Activated CD4-positive, alpha-beta memory T cell treated with anti-CD3 and anti-CD28 coated beads for 36 hours (primary cell): Measurements from ENCODE around the gene WASL. TPM values are rescaled to one million over a fixed set of nuclear protein-coding genes. Genes with fewer than 3 reads are reported as not detected.

ENCODE experiments used
- CTCF ChIA-PET: fragments of 350-600 bp; sonication (Branson Sonifier 250); formaldehyde crosslinking; loops from one replicate; lab custom pipeline; 2021; ENCODE audit warnings: antibody characterized with exemption, inconsistent platforms; lab: Charles Lee
- POLR2A ChIA-PET: fragments of 350-600 bp; sonication (Branson Sonifier 250); formaldehyde crosslinking; loops from one replicate; lab custom pipeline; 2021; ENCODE audit warnings: antibody characterized with exemption; lab: Charles Lee
- DNase-seq: peaks from one replicate; pipeline ENCODE4 v3.0.0-alpha.2; 2020
- H3K27ac Mint-ChIP-seq: one replicate; pipeline ENCODE4 v1.8.0; 2021; ENCODE audit warnings: mixed read lengths
- H3K27me3 Mint-ChIP-seq: one replicate; pipeline ENCODE4 v1.8.0; 2021; ENCODE audit warnings: mixed read lengths
- H3K36me3 Mint-ChIP-seq: one replicate; pipeline ENCODE4 v1.8.0; 2021; ENCODE audit warnings: mixed read lengths
- H3K4me1 Mint-ChIP-seq: one replicate; pipeline ENCODE4 v1.8.0; 2021; ENCODE audit warnings: low read depth, mixed read lengths
- H3K4me3 Mint-ChIP-seq: one replicate; pipeline ENCODE4 v1.8.0; 2021; ENCODE audit warnings: mild to moderate bottlenecking, mixed read lengths
- H3K9me3 Mint-ChIP-seq: one replicate; pipeline ENCODE4 v1.8.0; 2021; ENCODE audit warnings: mixed read lengths
- intact Hi-C: fragments of 100-400 bp; cut with micrococcal nuclease; formaldehyde crosslinking; loops from one replicate; pipeline ENCODE4 v1.15.1; 2023
- total RNA-seq, 2 experiments: library from RNA; stranded (reverse); gene quantifications; one replicate each; pipeline ENCODE4 v1.2.3, GENCODE V29; 2021

The WASL gene
- total RNA-seq, 2 experiments from 2014 or later = 5.1 to 5.9 TPM

DNA sequence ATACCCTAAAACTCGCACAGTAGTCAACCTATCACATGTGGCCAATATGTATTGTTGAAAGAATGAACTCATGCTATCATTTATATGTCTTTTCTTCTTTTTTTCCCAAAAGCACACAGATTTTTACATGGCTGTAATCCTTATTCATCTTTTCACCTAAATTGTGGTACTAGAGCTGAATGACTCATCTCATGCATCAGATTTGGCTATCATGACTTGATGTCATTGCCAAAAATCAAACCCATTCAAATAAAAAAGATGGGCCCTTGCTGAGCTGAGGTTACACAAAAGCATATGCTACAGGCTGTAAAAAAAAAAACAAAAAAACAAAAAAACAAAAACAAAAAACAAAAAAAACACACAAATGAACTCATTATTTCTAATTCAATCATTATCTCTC, 96.4 kb downstream of the WASL start:
- intact Hi-C loops = no loop called here
- ChIA-PET POLR2A (no interaction called here), CTCF (no interaction called here)
- Mint-ChIP-seq H3K27me3 (peaks cover 3% of the 10 kb centered on the region), H3K36me3 (no peaks in the 10 kb centered on the region), H3K9me3 (no peaks in the 10 kb centered on the region), H3K4me3 (no peak overlapping the region), H3K4me1 (no peaks in the 10 kb centered on the region), H3K27ac (no peak overlapping the region)
- no peak for DNase-seq

DNA sequence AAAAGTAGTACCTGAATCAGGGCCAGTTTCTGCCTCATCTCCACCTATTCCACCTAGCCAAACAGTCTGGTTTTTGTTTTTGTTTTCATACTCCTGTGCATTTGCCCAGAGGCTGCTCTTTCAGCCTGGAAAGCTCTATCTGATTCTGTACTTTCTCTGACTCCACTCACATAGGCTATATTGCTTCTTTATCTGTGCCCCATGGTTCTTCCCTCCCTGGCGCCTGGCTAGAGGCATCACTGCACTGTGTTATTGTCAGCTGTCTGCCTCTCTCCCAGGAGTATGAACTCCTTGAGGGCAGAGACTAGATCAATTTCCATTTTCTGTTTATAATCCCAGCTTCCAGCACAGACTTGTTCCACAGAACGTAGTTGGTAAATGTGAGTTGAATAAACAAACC, 98.2 kb downstream of the WASL start:
- CTCF ChIA-PET = no interaction called here
- H3K4me3 Mint-ChIP-seq = no peak overlapping the region
- no peak for DNase-seq
- H3K4me1 Mint-ChIP-seq = no peaks in the 10 kb centered on the region
- H3K27ac Mint-ChIP-seq = no peak overlapping the region
- POLR2A ChIA-PET = no interaction called here
- H3K36me3 Mint-ChIP-seq = no peaks in the 10 kb centered on the region
- peaks cover 3% of the 10 kb centered on the region for H3K27me3 Mint-ChIP-seq
- no peaks in the 10 kb centered on the region for H3K9me3 Mint-ChIP-seq
- intact Hi-C loops = no loop called here

DNA sequence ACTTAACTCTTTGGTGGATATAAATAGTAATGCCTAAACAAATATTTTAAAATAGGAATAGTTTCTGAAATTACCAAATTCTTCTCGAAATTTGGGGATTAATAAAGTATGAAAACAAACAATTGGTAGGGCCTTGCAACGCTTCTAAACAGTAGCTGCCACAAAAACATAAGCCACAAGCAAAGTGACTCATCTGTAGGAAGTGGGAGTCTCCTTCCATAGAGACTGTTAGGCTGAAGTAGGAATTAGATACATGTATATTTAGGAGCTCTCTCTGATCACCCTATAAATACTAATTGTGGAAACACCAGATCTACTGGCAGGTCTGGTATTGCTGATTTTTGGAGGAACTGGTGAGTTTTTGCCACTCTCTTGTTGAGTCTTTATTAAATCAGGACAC, 98.8 kb downstream of the WASL start:
- ChIA-PET POLR2A (no interaction called here), CTCF (no interaction called here)
- H3K36me3 Mint-ChIP-seq = no peaks in the 10 kb centered on the region
- H3K4me1 Mint-ChIP-seq = no peaks in the 10 kb centered on the region
- H3K27me3 Mint-ChIP-seq = peaks cover 4% of the 10 kb centered on the region
- intact Hi-C loops = no loop called here
- H3K9me3 Mint-ChIP-seq = no peaks in the 10 kb centered on the region
- H3K4me3 Mint-ChIP-seq = no peak overlapping the region
- H3K27ac Mint-ChIP-seq = no peak overlapping the region
- DNase-seq = no peak

DNA sequence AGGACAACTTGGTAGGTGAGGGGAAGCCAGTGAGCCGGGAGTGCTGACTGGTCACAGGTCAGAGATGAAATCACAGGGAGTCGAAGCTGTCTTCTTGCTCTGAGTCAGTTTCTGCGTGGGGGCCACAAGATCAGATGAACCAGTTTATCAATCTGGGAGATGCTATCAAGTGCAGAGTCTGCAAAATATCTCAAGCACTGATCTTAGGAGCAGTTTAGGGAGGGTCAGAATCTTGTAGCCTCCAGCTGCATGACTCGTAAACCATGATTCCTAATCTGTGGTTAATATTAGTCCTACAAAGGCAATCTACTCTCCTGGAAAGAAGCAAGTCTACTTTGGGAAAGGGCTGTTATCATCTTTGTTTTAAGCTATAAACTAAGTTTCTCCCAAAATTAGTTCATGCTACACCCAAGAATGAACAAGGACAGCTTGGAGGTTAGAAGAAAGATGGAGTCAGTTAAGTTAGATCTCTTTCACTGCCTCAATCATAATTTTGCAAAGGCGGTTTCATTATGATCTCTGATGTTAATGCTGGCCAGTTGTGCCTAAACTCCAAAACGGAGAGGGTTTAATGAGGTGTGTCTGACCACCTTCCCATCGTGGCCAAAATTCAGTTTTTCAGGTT, 101.6 kb downstream of the WASL start:
- ChIA-PET CTCF (no interaction called here), POLR2A (no interaction called here)
- Mint-ChIP-seq H3K9me3 (no peaks in the 10 kb centered on the region), H3K36me3 (no peaks in the 10 kb centered on the region), H3K4me3 (no peak overlapping the region), H3K4me1 (no peaks in the 10 kb centered on the region), H3K27me3 (peaks cover 10% of the 10 kb centered on the region), H3K27ac (no peak overlapping the region)
- no peak for DNase-seq
- intact Hi-C loops = no loop called here

DNA sequence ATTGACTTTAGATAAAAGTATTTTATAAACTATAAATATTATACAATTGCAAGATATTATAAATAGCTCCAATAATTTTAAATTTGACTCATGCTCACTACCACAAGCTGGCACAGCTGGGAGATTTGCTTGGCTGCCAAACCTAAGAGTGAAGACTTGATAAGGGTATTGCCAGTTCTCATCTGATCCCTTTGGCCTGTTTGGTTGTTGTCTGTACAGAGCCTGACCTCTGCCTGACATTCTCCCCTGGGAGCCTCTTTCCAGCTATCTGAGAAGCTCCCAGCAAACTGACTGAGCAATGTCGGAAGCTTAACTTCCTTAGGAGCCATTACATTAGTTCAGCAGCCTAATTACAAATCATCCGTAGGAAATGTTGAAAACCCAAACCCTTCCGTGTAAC, 103.3 kb downstream of the WASL start:
- intact Hi-C loops = no loop called here

DNA sequence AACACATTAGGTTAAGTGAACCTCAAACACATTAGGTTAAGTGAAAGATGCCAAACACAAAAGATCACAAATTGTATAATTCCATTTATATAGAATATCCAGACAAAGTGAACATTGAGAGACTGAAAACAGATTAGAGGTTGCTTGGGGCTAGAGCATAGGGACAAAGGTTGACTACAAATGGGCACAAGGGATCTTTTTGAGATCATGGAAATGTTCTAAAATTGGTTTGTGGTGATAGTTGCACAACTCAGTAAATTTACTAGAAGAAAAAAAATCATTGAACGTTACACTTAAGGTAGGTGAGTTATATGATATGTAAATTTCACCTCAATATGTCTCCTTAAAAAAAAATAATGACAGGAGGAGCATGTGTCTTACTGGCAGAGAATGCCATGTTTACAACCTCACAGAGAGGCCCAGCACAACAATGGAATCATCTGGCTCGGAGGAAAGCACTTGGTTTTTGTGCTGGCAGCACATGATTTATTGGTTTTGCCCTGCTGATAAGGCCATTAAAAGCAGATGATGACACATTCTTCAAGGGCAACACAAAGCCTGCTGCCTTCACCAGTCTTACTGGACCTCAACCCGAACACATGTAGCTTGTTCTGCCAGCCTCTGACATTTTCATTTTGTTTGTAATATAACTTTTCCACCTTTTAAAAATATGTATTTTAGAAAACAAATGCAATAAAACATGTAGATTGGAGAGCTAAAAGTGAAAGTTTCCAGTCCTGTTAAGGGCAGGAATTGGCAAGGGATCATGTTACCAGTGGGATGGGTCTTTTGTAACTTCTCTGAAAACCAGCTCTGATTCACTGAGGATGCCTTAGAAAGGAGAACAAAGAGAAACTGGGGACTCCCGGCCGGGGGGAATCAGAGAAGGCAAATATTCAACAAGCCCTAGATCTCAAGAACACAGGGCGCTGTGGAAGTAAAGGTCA, 105.0 kb downstream of the WASL start:
- no peak for DNase-seq
- Mint-ChIP-seq H3K9me3 (no peaks in the 10 kb centered on the region), H3K4me1 (no peaks in the 10 kb centered on the region), H3K27ac (no peak overlapping the region), H3K27me3 (peaks cover 12% of the 10 kb centered on the region), H3K36me3 (no peaks in the 10 kb centered on the region), H3K4me3 (no peak overlapping the region)
- POLR2A ChIA-PET = no interaction called here
- CTCF ChIA-PET = no interaction called here
- intact Hi-C loops = no loop called here

More for the DNA sequence above, 103.3 kb downstream of the WASL start:
- DNase-seq = no peak
- H3K27me3 Mint-ChIP-seq = peaks cover 7% of the 10 kb centered on the region
- no peaks in the 10 kb centered on the region for H3K36me3 Mint-ChIP-seq
- CTCF ChIA-PET = interaction anchor here (0.6 to 2.2 kb wide), 4 partner anchors 9 to 151 kb away, joined by 3 to 8 read pairs (median 4); no protein-coding TSS in a partner anchor
- no peaks in the 10 kb centered on the region for H3K4me1 Mint-ChIP-seq
- H3K27ac Mint-ChIP-seq = no peak overlapping the region
- no peak overlapping the region for H3K4me3 Mint-ChIP-seq
- POLR2A ChIA-PET = no interaction called here
- H3K9me3 Mint-ChIP-seq = no peaks in the 10 kb centered on the region

DNA sequence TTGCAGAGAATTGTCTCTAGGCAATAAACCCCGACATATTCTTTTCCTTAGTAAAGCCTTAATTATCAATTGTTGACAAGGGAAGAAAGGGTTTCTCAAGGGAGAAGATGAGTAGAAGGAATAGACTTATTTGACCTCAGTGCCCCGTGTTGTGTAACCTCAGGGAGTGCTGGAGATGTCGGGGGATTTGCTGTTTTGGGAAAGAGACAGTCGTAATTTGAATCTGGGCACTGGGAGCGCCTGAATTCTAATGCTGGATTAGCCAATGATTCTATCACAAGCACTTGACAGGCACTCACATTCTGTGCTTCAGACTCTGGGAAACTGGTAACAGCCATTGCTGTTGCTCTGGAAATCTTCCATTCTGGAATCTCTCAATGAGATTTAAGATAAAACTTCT, 106.9 kb downstream of the WASL start:
- no peaks in the 10 kb centered on the region for H3K36me3 Mint-ChIP-seq
- POLR2A ChIA-PET = no interaction called here
- H3K9me3 Mint-ChIP-seq = no peaks in the 10 kb centered on the region
- H3K4me1 Mint-ChIP-seq = no peaks in the 10 kb centered on the region
- H3K27me3 Mint-ChIP-seq = peaks cover 18% of the 10 kb centered on the region
- no peak overlapping the region for H3K27ac Mint-ChIP-seq
- no peak overlapping the region for H3K4me3 Mint-ChIP-seq
- no peak for DNase-seq
- intact Hi-C loops = no loop called here
- CTCF ChIA-PET = no interaction called here

DNA sequence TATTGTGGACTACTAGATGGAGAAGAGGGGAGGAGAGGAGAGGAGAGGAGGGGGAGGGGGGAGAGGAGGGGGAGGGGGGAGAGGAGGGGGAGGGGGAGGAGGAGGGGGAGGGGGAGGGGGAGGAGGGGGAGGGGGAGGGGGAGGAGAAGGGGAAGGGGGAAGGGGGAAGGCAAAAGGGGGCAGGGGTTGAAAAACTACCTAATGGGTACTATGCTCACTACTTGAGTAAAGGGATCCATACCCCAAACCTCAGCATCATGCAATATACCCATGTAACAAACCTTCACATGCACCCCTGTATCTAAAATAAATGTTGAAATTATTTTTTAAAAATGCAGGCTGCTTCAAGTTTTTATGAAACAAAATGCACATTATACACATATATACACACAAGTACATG, 108.2 kb downstream of the WASL start:
- no peaks in the 10 kb centered on the region for H3K9me3 Mint-ChIP-seq
- no peak overlapping the region for H3K27ac Mint-ChIP-seq
- H3K27me3 Mint-ChIP-seq = peaks cover 21% of the 10 kb centered on the region
- intact Hi-C loops = no loop called here
- ChIA-PET CTCF (no interaction called here), POLR2A (no interaction called here)
- no peak overlapping the region for H3K4me3 Mint-ChIP-seq
- no peak for DNase-seq
- no peaks in the 10 kb centered on the region for H3K4me1 Mint-ChIP-seq
- H3K36me3 Mint-ChIP-seq = no peaks in the 10 kb centered on the region

DNA sequence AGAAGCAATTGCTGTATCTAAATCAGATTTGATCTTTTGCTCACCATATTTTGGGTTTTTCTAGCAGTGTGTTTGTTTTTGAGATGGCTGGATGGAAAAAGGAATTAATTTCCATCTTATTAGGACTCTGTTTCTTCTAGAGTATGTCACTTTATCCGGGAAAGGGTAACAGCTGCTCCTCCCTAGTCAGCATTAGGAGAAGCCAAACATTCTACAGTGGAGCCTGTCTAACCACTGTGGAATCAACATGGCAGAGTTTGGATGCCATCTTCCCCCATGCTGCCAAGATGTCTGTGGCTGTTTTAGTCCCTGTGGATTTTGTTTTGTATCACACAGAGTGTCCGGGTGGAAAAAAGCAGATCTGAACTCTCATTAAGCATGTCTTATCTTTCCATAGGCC, 109.2 kb downstream of the WASL start:
- peaks cover 21% of the 10 kb centered on the region for H3K27me3 Mint-ChIP-seq
- intact Hi-C loops = loop anchor here (5.0 kb wide), 1 partner anchor 228 kb away; no protein-coding TSS in a partner anchor
- no peaks in the 10 kb centered on the region for H3K36me3 Mint-ChIP-seq
- no peak overlapping the region for H3K27ac Mint-ChIP-seq
- no peak overlapping the region for H3K4me3 Mint-ChIP-seq
- H3K9me3 Mint-ChIP-seq = no peaks in the 10 kb centered on the region
- CTCF ChIA-PET = no interaction called here
- POLR2A ChIA-PET = no interaction called here
- no peak for DNase-seq
- no peaks in the 10 kb centered on the region for H3K4me1 Mint-ChIP-seq

DNA sequence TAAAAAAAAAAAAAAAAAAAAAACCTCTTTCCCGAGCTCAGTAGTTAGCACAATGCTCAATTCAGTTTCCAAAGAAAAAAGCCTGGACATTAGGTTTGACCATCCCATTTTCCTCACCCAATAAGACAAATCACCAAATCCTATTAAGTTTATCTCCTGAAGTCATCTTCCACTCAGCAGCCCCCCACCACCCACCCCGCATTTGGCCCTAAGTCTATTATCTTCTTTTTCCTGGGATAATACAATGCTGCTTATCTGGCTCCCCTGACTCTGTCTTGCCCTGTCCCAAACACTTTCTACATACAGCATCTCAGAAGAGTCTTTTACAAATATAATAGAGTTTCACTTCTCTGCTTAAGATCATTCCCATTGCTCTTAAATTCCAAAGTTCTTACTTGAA, 110.9 kb downstream of the WASL start:
- Mint-ChIP-seq H3K9me3 (no peaks in the 10 kb centered on the region), H3K4me3 (no peak overlapping the region), H3K4me1 (no peaks in the 10 kb centered on the region), H3K27me3 (peaks cover 17% of the 10 kb centered on the region), H3K27ac (no peak overlapping the region), H3K36me3 (no peaks in the 10 kb centered on the region)
- intact Hi-C loops = loop anchor here (5.0 kb wide), 1 partner anchor 229 kb away; no protein-coding TSS in a partner anchor
- DNase-seq = no peak
- CTCF ChIA-PET = interaction anchor here (1.1 to 2.9 kb wide), 3 partner anchors 13 to 227 kb away, joined by 3 to 15 read pairs (median 13); no protein-coding TSS in a partner anchor
- POLR2A ChIA-PET = no interaction called here

DNA sequence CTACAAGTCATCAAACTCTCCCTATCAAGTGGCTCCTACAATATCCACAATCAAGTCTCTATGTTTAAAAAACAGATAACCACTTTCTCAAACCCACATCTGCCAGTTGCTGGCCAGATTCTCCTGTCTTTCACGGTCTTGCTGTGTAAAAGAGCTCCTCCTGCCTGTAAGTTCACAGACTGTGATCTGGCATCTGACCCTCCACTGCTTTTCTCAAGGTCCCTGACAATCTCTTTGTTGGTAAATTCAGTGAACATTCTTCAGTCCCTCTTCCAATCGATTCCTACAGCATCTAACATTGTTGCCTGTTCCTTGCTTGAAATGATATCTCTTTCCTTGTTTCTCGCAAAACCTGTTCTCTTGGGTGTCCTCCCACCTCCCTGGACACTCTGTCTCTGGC, 111.6 kb downstream of the WASL start:
- POLR2A ChIA-PET = no interaction called here
- Mint-ChIP-seq H3K27ac (no peak overlapping the region), H3K4me3 (no peak overlapping the region), H3K27me3 (peaks cover 17% of the 10 kb centered on the region), H3K36me3 (no peaks in the 10 kb centered on the region), H3K9me3 (no peaks in the 10 kb centered on the region), H3K4me1 (no peaks in the 10 kb centered on the region)
- intact Hi-C loops = loop anchor here (5.0 kb wide), 1 partner anchor 230 kb away; no protein-coding TSS in a partner anchor
- DNase-seq = no peak
- CTCF ChIA-PET = interaction anchor here (1.1 to 2.9 kb wide), 3 partner anchors 13 to 228 kb away, joined by 3 to 15 read pairs (median 13); no protein-coding TSS in a partner anchor
